Epidermal melanocyte (primary cell): ENCODE data around the gene SPOCK2.

ENCODE experiments used
- DNase-seq: peaks from one replicate; pipeline ENCODE4 v3.0.0; 2011; ENCODE audit warnings: low spot score; ENCODE audit not compliant: insufficient read length

Gene SPOCK2

DNA sequence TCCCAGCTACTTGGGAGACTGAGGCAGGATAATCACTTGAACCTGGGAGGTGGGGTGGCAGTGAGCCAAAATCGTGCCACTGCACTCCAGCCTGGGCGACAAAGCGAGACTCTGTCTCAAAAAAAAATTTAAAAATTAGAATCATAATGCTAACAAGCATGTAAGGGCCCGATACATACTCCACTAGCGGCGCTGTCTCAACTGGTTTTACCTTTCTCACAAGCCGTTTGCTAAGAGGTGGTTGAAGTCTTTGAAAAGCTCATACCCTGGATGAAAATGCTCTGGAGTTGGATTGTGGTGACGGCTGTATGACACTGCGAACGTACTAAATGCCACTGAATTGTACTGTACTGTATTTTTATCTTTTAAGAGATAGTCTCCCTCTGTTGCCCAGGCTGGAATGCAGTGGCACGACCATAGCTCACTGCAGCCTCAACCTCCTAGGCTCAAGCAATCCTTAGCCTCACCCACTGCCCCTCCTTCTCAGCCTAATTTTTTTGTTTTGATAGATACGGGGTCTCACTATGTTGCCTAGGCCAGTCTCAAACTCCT lies 29.9 kb downstream of the SPOCK2 start:
- DNase-seq = no peak

DNA sequence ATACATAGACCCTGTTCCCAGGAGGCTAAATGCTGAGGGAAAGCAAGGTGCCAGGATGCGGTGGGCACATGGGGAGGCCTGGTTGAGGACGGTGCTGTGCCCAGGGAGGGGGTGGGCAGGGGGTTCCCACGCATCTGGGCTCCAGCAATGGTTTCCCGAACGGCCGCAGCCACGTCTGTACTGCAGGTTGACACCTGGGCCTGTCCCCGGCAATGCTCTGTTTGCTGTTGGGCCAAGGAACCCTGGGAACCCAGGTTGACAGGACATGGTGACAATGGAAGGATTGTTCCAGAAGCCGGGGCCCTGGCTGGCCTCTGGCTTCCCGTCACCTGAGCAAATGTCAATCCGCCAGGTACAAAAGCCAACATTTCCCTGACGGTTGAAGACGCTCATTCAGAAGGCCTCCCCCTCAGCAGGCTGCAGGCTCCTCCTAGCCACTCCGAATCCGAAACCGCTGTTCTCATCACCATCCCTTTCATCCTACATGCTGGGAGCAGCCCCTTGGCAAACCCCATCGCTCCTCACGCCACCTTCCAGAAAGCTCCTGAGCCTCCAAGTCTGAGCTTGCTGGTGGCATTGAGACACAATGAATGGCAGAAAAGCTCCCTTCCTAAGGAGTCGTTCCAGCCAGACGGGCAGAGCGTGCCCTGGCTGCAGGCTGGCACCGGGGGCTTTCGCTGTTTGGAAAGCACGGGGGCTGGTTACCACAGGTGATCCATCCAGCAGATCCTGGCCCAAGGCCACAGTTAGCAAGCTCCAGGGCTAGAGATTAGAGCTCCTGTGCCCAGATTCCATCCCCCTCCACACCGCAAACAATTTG lies 31.2 kb downstream of the SPOCK2 start:
- no peak for DNase-seq

DNA sequence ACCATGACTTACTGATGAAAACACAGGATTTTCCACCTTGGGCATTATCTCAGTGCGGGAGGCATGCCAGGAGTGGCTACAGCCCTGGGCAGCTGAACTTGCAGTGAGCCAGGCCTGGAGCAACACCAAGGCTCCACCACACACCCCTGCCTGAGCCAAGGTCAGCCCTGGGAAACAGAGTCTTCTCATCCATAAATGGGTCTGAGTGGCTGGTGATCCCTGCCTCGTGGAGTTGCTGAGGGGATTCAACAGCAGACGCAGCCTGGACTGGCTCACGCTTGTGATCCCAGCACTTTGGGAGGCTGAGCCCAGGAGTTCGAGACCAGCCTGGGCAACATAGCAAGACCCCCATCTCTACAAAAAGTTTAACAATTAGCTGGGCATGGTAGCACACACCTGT lies 32.2 kb downstream of the SPOCK2 start:
- DNase-seq = no peak

DNA sequence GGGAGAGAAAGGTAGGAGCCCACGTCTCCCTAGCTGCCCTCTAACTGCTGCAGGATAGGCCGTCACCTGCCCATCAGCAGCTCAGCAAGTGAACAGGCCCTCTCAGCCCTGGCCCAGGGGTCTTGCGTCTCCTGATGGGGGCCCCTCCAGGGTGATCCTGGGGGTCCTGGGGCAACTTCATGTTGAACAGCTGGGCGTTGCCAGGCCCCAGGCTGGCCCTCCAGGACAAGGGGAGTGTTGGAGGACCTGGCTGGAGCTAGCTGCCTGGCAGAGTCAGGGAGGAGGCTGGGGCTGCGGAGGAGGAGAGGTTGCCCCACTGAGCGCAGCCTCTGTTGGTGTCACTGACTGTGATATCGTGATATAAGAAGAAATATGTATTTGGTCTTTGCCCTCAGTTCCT lies 34.7 kb downstream of the SPOCK2 start:
- no peak for DNase-seq

DNA sequence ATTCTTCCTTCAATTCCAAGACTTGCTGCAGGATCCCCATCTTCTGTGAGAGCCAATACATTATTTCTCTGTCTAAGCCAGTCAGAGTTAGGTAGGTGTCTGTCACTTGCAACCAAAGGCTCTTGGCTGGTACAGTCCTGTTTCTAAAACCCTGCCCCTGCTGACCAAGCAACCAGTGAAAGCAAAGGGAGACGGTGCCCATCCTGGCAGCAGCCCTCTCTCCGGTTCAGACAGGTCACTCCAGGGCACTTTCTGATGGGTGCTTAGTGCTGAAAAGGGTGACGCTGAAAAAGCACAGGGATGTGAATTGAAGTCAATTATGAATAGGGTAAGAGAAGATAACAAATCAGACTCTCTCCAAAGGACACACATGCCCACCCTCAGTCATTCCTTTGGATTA lies 37.5 kb downstream of the SPOCK2 start:
- no peak for DNase-seq

DNA sequence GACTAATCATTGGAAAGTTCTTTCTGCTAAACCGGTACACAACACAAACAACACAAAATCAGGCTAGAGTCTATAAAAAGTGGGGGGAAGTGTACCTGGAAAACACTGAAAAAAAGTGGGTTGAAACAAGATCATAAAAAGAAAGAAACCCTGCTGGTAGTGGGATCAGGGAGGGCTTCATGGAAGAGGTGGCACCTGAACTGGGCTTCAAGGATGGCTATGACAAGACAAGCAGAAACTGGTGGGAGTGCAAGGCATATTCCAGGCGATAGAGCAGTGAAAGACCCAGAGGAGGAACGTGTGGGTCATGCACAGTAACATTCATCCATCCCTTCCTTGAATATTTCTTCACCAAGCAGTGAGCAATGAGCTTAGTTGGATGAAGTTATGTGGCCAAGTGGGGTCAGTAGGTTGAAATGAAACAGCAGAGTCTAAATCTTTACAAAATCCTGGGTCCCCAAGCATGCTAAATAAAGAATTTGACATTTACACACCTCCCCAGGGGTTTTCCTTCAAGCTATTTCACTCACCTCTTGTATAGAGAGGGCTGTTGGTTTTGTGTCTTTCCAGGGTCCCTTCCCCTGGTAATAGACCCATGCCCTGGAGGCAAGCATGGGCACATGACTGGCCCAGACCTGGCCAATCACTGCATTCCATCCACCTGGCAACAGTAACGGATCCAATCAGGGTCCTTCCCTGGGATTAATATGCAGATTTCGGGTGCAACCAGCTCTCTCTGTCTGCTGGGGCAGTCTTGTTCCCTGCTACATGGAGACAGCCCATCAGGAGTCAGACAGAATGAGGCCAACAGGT lies 38.2 kb downstream of the SPOCK2 start:
- no peak for DNase-seq

DNA sequence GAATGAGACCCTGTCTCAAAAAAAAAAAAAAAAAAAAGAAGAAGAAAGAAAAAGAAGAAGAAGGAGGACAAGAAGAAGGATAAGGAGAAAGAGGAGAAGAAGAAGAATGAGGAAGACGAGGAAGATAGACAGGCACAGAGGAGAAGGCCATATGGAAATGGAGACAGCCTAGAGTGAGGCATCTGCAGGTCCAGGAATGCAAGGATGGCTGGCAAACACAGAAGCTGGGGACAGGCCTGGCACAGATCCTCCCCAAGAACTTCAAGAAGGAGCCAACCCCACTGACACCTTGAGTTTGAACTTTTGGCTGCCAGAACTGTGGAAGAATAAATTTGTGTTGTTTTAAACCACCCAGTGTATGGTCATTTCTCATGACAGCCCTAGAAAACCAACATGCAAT lies 38.9 kb downstream of the SPOCK2 start:
- DNase-seq = no peak

DNA sequence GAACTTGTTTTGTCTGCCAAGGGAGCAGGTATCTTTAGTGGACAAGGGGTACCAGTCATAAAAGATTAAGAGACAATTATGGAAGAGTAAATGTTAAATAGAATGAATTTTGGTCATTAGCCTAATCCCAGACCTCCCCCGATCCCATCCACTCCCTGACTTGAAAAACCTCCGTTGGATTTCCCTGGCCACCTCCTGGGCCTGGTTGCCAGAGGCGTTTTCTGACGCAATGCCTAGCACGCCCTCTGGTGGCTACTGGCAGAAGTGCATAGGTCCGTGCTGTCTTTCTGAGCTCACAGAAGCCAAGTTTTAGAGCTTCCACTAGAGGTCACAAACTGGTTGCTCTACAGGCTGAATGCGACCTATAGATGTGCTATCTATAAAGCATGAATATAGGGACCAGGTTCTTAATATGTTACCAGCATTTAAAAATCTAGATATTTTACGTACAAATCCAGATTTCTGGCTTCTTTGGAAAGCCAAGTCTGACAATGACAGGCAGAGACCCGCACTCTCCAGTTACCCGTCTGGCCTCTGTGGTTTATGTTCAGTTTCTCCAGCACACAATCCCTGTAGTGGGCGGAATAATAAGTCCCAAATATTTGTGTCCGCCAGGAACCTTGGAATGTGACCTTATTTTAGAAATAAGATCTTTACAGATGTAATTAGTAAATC lies 39.8 kb downstream of the SPOCK2 start:
- peak; percentile 92 for DNase-seq

DNA sequence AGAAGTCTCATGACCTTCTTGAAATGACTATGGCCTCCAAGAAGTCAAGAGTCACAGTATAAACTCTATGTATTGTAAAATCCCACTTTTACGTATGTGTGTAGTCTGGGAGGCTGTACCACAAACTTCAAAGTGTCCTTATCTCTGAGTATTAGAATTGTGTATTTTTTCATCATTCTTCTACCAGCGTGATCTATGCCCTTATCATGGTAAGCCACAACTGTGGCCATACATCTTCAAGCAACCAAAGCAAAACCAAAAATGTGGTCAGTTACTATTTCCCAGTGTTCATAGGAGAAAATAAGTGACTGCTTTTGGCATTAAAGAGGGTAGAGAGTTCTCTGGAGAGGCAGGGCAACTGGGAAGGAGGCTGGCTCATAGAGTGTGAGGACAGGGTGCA lies 42.8 kb downstream of the SPOCK2 start:
- no peak for DNase-seq

DNA sequence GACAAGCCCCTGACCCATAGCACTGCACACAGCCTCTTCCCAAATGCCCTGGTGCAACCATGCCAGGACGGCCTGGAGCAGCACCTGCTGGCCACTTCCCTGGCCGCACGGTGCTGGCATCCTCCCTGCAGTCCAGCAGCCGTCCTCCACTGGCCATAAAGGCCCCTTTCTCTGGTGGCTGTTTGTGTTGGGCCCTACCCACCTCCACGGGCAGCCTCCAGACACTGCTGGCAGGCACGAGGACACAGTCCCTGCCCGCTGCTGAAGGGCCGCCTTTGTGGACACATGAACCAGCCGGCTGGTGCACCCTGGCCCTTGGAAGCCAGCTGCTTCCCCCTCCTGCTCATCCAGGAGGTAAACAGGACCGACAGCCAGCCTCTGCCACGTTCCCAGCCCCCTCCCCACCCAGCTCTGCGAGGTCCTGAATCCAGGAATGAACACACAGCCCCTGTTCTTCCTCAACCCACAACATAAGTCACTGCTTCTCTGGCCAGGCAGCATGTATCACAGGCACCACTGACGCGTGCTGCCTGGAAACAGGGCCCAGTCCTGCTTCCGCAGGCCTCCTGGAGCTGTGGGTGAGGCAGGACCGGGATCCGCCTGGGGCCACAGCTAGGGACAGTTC lies 43.8 kb downstream of the SPOCK2 start:
- DNase-seq = no peak

DNA sequence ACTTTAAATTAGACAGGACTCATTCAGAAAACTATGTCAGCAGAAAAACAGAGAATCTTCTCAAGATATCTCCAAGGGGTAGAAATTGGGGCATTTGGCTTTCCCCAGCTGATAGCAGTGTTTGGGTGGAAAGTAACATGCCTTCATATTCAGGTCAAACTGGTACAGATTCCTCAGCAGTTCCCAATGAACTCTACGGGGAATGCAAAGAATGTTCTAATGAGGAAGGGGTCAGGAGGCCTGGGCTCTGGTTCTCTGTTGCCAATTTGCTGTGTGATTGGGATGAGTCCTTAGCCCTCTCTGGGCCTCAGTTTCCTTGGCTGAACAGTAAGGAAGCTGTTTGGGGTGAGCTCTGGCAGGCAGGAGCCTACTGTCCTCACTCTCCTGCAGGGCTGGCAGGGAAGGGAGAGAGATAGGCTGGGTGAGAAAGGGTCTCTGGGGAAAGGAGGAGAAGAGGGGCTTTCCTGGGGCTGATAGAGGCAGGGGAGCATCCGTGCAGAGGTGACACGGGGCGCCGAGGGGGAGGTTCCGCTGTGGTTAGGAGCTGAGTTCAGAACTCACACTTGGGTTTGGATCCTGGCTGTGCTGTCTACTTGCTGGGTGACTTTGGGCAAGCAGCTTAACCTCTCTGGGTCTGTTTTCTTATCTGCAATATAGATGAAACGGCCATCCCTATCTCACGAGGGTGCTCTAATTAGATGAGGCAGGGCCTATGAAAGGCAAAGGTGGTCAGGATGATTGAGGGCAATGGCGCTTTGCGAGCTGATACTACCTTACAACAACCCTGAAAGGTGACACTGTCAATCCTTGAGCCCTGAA lies 45.1 kb downstream of the SPOCK2 start:
- no peak for DNase-seq

DNA sequence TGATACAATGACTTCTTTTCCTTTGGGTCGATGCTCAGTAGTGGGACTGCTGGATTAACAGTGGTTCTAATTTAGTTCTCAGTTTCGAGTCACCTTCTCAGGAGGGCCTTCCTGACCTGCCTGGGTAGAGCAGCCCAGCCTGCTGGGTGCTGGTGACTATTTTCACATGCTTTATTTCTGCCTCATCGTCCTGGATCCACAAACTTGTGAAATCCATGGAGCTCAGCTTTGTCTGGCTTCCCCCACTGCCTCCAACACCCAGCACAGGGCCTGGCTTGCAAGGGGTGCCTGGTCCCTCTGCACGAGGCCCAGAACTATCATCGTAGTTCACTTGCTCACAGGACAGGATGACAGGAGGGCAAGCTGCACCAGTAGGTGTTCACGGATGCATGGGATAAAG lies 46.9 kb downstream of the SPOCK2 start:
- no peak for DNase-seq

DNA sequence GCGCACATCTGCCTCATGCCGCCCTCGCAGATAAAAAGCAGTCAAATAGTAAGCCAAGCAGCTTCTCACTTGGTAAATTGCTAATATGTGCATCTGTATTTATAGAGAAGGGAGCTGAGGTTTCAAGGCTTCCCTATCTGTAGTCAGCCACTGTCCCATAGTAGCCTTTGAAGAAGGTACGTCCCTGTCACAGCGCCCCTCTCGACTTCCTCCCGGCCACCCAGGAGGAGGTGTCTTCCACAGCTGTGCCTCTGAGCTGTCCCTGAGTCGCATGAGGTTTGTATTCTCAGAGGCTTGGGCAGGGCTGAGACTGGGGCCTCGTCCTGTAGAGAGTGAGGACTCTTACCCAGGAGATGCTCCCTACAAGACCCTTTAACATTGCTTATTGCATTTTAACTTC lies 49.0 kb downstream of the SPOCK2 start:
- DNase-seq = no peak

DNA sequence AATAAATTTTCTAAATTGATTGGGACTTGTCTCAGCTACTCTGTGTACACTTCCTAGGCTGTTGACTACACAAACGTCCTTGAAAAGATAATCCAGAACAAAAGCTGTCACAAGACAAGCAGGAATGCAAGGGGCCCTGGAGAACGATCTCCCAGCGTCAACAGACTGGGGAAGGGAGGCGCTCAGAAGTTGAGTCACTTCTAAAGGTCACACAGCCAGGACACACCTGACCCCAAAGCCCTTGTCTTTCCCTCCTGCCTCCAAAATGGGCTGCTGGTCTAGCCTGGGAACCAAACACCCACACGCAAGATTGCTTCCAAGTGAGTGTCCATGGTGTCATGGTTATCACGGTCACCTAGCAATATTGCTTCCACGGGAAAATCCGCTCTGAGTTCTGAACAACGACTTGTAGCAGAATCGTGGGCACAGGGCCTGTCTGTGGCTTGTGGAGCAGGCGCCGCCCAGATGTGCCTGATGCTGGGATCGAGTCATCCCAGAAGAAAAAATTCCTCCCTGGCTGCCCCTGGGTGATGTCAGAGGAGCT lies 49.8 kb downstream of the SPOCK2 start:
- DNase-seq = no peak

DNA sequence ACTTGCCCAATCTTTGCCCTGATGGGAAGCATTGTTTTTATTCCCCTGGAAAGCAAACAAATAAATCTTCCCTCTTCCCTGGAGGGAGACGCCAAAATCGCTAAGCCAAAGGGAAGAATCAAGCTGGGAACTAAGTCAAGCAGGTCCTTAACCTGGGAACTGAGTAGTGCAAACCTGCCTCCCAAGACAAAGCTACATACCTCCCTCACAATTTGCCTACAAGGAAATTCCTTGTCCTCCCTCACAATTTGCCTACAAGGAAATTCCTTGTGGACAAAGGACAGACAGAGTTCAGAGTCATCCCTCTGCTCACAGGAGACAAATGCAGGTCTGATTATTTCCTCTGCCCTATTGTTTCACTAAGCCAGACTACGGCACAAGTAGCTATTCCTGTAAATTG lies 50.5 kb downstream of the SPOCK2 start:
- no peak for DNase-seq

DNA sequence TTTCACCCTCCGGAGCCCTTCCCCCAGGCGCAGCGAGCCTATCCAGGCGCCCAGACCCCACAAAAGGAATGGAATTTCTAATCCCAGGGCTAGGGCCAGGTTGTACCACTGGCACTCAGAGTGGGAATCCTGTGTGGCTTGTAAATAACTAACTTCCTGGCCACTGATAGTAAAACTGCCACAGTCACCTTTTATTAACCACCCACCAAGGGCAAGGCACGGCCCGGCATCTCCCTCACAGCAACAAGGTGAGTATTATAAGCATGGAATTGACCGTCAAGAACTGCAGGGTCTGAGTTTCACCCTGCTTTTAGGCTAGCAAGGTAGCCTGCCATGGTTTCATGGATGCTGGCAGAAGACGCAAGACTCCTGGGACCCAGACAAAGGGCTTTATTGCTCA lies 51.1 kb downstream of the SPOCK2 start:
- DNase-seq = no peak

DNA sequence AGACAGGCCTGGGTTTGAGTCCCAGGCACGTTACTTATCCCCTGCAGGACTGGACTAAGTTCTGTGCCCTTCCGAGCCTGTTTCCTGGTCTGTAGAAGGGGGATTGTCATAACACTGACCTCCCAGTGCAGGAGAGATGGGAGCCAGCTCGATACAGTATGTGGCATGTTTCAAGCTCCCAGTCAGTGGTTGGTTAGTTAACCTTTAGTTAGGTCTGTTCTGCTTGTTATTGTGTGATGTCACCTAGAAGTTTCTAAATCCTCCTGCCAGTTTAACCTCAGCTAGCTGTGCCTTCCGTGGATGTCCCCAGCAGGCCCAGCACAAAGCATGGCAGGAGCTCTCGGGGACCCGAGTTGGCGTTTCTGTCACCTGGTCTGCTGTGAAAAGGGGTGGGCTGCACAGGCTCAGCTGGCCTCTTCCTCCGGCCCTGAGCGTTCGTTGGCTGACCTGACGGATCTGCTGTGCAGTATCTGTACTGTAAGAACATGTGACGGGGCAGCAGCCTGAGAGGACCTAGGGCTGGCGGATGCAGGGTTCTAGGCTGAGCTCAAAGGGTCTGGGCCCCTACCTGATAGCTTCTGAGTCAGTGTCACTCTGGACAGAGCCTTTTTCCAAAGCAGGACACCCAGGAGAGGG lies 53.0 kb downstream of the SPOCK2 start:
- no peak for DNase-seq

DNA sequence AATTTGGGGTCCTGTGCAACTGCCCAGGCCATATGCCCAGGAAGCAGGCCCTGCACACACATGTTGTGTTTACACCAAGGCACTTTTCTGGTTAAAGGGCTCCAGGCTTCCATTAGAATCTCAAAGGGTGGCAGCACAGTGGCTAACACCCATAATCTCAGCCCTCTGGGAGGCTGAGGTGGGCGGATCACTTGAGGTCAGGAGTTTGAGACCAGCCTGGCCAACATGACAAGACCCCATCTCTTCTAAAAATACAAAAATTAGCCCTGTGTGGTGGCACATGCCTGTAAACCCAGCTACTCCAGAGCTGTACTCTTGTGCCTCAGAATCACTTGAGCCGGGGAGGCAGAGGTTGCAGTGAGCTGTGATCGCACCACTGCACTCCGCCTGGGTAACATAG lies 53.6 kb downstream of the SPOCK2 start:
- no peak for DNase-seq

DNA sequence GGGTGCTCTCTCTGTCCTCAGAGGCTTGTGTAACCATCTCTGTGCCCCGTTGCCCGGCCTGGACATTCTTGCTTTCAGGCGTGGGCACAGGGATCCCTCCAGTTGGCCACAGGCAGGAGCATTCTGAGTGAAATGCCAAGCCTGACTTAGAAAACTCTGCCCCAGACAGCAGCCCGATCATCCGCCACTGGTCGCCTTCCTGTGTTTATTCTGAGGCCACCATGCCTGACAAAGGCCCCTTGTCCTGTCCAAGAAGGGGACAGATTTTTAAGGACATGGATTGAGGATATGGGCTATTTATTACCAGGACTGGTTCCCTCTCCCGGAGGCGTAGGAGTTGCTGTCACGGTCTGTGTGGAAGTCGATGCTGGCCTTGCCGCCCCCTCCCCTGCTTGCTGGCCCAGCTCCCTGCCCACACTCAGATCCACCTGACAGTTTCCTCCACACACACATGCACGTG lies 54.3 kb downstream of the SPOCK2 start:
- DNase-seq = no peak
